Right lobe of liver (tissue), 6 donors: ENCODE results near the gene PTH. TPM values are rescaled to one million over a fixed set of nuclear protein-coding genes. Genes with fewer than 3 reads are reported as not detected.

Experiments
- ATAC-seq, 4 donors: fragments of 200-7000 bp; cut with Tn5 transposase; one replicate each; pipeline ENCODE4 v1.9.1; 2020; ENCODE audit warnings: mild to moderate bottlenecking in 4 of 4, moderate library complexity in 4 of 4
- DNase-seq, 3 donors: peaks; one replicate each; pipeline ENCODE4 v3.0.0-alpha.2; 2020
- H3K27ac ChIP-seq, 3 donors: fragments of 200-600 bp; one replicate each; pipeline ENCODE4 v1.8.0; 2022
- H3K27me3 ChIP-seq, 2 donors: fragments of 200-600 bp; one replicate each; pipeline ENCODE4 v1.8.0; 2022
- H3K36me3 ChIP-seq, 4 donors: fragments of 200-600 bp; sonication (generic) in 1 of 4; one replicate each; pipeline versions ENCODE4 v1.5.1 to v1.8.0; 2017 to 2022; ENCODE audit warnings: control low read depth in 1 of 4
- H3K4me1 ChIP-seq, 4 donors: fragments of 200-600 bp; sonication (generic) in 1 of 4; one replicate each; pipeline versions ENCODE4 v1.5.1 to v1.8.0; 2017 to 2022; ENCODE audit warnings: control low read depth in 1 of 4
- H3K4me3 ChIP-seq, 3 donors: fragments of 200-600 bp; one replicate each; pipeline ENCODE4 v1.8.0; 2022
- H3K9me3 ChIP-seq, 4 donors: fragments of 200-600 bp; sonication (generic) in 1 of 4; one replicate each; pipeline versions ENCODE4 v1.5.1 to v1.8.0; 2017 to 2022; ENCODE audit warnings: control low read depth in 1 of 4
- CTCF ChIP-seq, 4 donors: fragments of 200-600 bp in 3 of 4; fragments of 450-650 bp in 1 of 4; IDR thresholded peaks; one replicate each; pipeline versions ENCODE4 v1.5.1 to v1.8.0; 2016 to 2022; ENCODE audit warnings: antibody characterized with exemption in 4 of 4, mild to moderate bottlenecking in 2 of 4
- POLR2A ChIP-seq: fragments of 450-650 bp; IDR thresholded peaks from one replicate; pipeline ENCODE4 v1.6.1; 2017; ENCODE audit warnings: antibody characterized with exemption, mild to moderate bottlenecking
- WGBS: methylation state at CpG from one replicate; pipeline ENCODE4 v1.1.6; 2018; ENCODE audit warnings: low coverage, low lambda C conversion rate; ENCODE audit not compliant: insufficient coverage; ENCODE audit errors: missing lambda C conversion rate; 5-methylcytosine and 5-hydroxymethylcytosine counted together
- intact Hi-C, 2 donors: fragments of 100-400 bp; cut with DNase I; formaldehyde crosslinking; loops; one replicate each; pipeline versions ENCODE4 v1.11.2 to v1.14.1; 2022
- total RNA-seq, 6 experiments: library from RNA; depleted of rRNA in 2 of 6; stranded (reverse); fragments of >200 nt in 2 of 6; fragmentation: NEBNext Ultra II Directional in 3 of 6; extraction: Animal tissue kit (Norgen Biotek cat#: 25700) in 3 of 6; gene quantifications; one replicate each; pipeline versions ENCODE4 v1.1.0 to v1.2.4, GENCODE V29; 2016 to 2023
- donor health status: DM: no; HTN: yes; CAD: no.
- donor health status: DM: no; HTN: no; CAD: no.
- donor health status: DM: no; HTN: no; CAD: no.
- donor health status: DM: no; HTN: yes; CAD: no.
- donor health status: DM: no; HTN: yes; CAD: no.

PTH gene
- total RNA-seq, 6 experiments from 2014 or later: not detected

- no peak for DNase-seq
- Histone ChIP-seq H3K27me3 (no peaks in the 10 kb centered on the region), H3K4me3 (no peak overlapping the region), H3K4me1 (peaks cover 0 to 22% (median 9%) of the 10 kb centered on the region in 4 donors), H3K9me3 (no peaks in the 10 kb centered on the region), H3K27ac (no peak overlapping the region), H3K36me3 (no peaks in the 10 kb centered on the region)
- intact Hi-C loops: no loop called here
- TF ChIP-seq CTCF (IDR thresholded peaks at IDR 0.05) (no peak), POLR2A (no peak)
- no peak for ATAC-seq
- 52% methylated on average over 5 of the region's 5 CpGs for WGBS
Measured at GRCh38 chr11:13468750-13469149, 27.0 kb downstream of the PTH start.

GRCh38 chr11:13465909-13466371 is 29.9 kb downstream of the PTH start:
- peaks cover 0 to 13% (median 3%) of the 10 kb centered on the region in 4 donors for H3K4me1 ChIP-seq
- ATAC-seq (no peak), DNase-seq (no peak)
- WGBS: 6% methylated on average over 6 of the region's 6 CpGs
- H3K36me3 ChIP-seq: no peaks in the 10 kb centered on the region
- no peak overlapping the region for H3K27ac ChIP-seq
- H3K9me3 ChIP-seq: no peaks in the 10 kb centered on the region
- no peak overlapping the region for H3K4me3 ChIP-seq
- TF ChIP-seq POLR2A (no peak), CTCF (IDR thresholded peaks at IDR 0.05) (peak; percentile 36 to 70 (median 62))
- intact Hi-C loops: no loop called here
- no peaks in the 10 kb centered on the region for H3K27me3 ChIP-seq

- Histone ChIP-seq H3K4me3 (peak overlapping the region; percentile 54 to 88 (median 78)), H3K9me3 (no peaks in the 10 kb centered on the region), H3K27me3 (no peaks in the 10 kb centered on the region), H3K4me1 (peaks cover 0 to 13% (median 3%) of the 10 kb centered on the region in 4 donors), H3K27ac (peak overlapping the region in 2 of 3 donors; percentile 52 to 70), H3K36me3 (no peaks in the 10 kb centered on the region)
- ATAC-seq: no peak
- TF ChIP-seq CTCF (IDR thresholded peaks at IDR 0.05): no peak
- no peak for TF ChIP-seq POLR2A
- intact Hi-C loops: no loop called here
- WGBS: 20% methylated on average over 12 of the region's 12 CpGs
- DNase-seq: no peak
Measured at GRCh38 chr11:13463779-13464290, 32.0 kb downstream of the PTH start.

- peak; percentile 95 to 96 (median 96) for DNase-seq
- H3K36me3 ChIP-seq: no peaks in the 10 kb centered on the region
- ATAC-seq: peak; percentile 99
- TF ChIP-seq CTCF (IDR thresholded peaks at IDR 0.05) (no peak), POLR2A (peak; percentile 86)
- H3K4me3 ChIP-seq: peak within 1 kb of the TSS; percentile 54 to 88 (median 78)
- intact Hi-C loops: no loop called here
- no peaks in the 10 kb centered on the region for H3K27me3 ChIP-seq
- H3K4me1 ChIP-seq: peaks cover 0 to 13% (median 3%) of the 10 kb centered on the region in 4 donors
- H3K27ac ChIP-seq: peak within 1 kb of the TSS; percentile 52 to 70 (median 54)
- 0% methylated on average over 25 of the region's 71 CpGs for WGBS
- no peaks in the 10 kb centered on the region for H3K9me3 ChIP-seq
Measured at GRCh38 chr11:13462901-13463778, 32.7 kb downstream of the PTH start, which contains the start of gene BTBD10. Gene BTBD10, minus strand, starts transcription at chr11:13463222. Its CDS starts 18,098 bp downstream, at chr11:13445124.
